HCT116 (cell line): ENCODE measurements around the gene MRFAP1L1. TPM values are rescaled to one million over a fixed set of nuclear protein-coding genes. Genes with fewer than 3 reads are reported as not detected.

Experiments
- ATAC-seq: fragments of 200-7000 bp; cut with Tn5 transposase; 2 replicates; pipeline ENCODE4 v1.9.1; 2020; ENCODE audit warnings: mild to moderate bottlenecking, moderate library complexity
- Bru-seq: library from RNA; stranded (reverse); fragments of 400-500 nt; gene quantifications from one replicate; lab custom pipeline; 2021; lab: Mats Ljungman, UMichigan
- BruChase-seq, 2 experiments: library from RNA; stranded (reverse); fragments of 400-500 nt; gene quantifications; one replicate each; lab custom pipeline; 2021; lab: Mats Ljungman, UMichigan
- BruUV-seq: library from RNA; stranded (reverse); fragments of 400-500 nt; replicated peaks from 2 replicates; lab custom pipeline; 2021; lab: Mats Ljungman, UMichigan
- CTCF ChIA-PET: fragments of 300-600 bp; sonication (Branson Sonifier 250); formaldehyde crosslinking; loops from one replicate; lab custom pipeline; 2021; ENCODE audit warnings: antibody characterized with exemption; lab: Charles Lee
- POLR2A ChIA-PET: fragments of 300-600, 350-600 bp; sonication (Branson Sonifier 250); formaldehyde crosslinking; loops from one replicate; lab custom pipeline; 2021; ENCODE audit warnings: antibody characterized with exemption; lab: Charles Lee
- RAD21 ChIA-PET, 2 experiments: fragments of 300-600 bp; sonication (Branson Sonifier 250); formaldehyde crosslinking; loops; one replicate each; lab custom pipeline; 2023; ENCODE audit warnings: low total read pairs in 2 of 2; ENCODE audit not compliant: uncharacterized antibody in 2 of 2, unreplicated experiment in 2 of 2, low non-redundant PET in 1 of 2; lab: Charles Lee
- DNase-seq: peaks from one replicate; pipeline ENCODE4 v3.0.0-alpha.2; 2010; ENCODE audit warnings: low read depth, low spot score
- H2AFZ ChIP-seq: fragments of 200-600 bp; shearing (Covaris generic), sonication (generic); 2 replicates; pipeline ENCODE4 v1.6.1; 2017; ENCODE audit warnings: low read depth, mixed run types, mixed read lengths, antibody characterized with exemption, low read length; ENCODE audit not compliant: poor library complexity, severe bottlenecking
- H3K27ac ChIP-seq: 2 replicates; pipeline ENCODE4 v1.5.1; 2012; ENCODE audit warnings: low read depth, low read length
- H3K27me3 ChIP-seq: fragments of 200-600 bp; sonication (generic); 2 replicates; pipeline ENCODE4 v1.6.1; 2016; ENCODE audit warnings: mixed run types, low read length, mixed read lengths; ENCODE audit not compliant: insufficient read depth
- H3K36me3 ChIP-seq, 2 experiments: fragments of 200-500 bp in 1 of 2; fragments of 200-600 bp in 1 of 2; sonication (Bioruptor generic) in 1 of 2; sonication (generic) in 1 of 2; 2 replicates each; pipeline versions ENCODE4 v1.5.1 to v1.6.1; 2014 to 2016; ENCODE audit warnings: low read length in 2 of 2, inconsistent platforms in 1 of 2, mixed read lengths in 1 of 2, mixed run types in 1 of 2; ENCODE audit not compliant: insufficient read depth in 2 of 2, control insufficient read depth in 1 of 2
- H3K4me1 ChIP-seq, 2 experiments: fragments of 200-600 bp in 1 of 2; sonication (generic) in 1 of 2; 2 replicates each; pipeline versions ENCODE4 v1.5.1 to v1.6.1; 2012 to 2017; ENCODE audit warnings: low read length in 2 of 2, inconsistent platforms in 1 of 2, mild to moderate bottlenecking in 1 of 2, mixed read lengths in 1 of 2, mixed run types in 1 of 2, moderate library complexity in 1 of 2; ENCODE audit not compliant: insufficient read depth in 2 of 2, control insufficient read depth in 1 of 2
- H3K4me2 ChIP-seq: fragments of 200-600 bp; sonication (generic); 2 replicates; pipeline ENCODE4 v1.6.1; 2017; ENCODE audit warnings: mixed run types, low read length, mixed read lengths
- H3K4me3 ChIP-seq, 2 experiments: fragments of 200-600 bp in 1 of 2; sonication (generic) in 1 of 2; replicated peaks in 1 of 2; 2 replicates each; pipeline ENCODE4 v1.5.1; 2011 to 2016; ENCODE audit warnings: low read length in 2 of 2, control low read depth in 1 of 2, low read depth in 1 of 2, mild to moderate bottlenecking in 1 of 2, mixed read lengths in 1 of 2, mixed run types in 1 of 2
- H3K79me2 ChIP-seq: fragments of 200-600 bp; sonication (generic); 2 replicates; pipeline ENCODE4 v1.6.1; 2017; ENCODE audit warnings: mild to moderate bottlenecking, mixed run types, low read length, moderate library complexity, mixed read lengths; ENCODE audit not compliant: insufficient read depth
- H3K9ac ChIP-seq: fragments of 200-600 bp; sonication (generic); 2 replicates; pipeline ENCODE4 v1.6.1; 2016; ENCODE audit warnings: low read length, mixed read lengths
- H3K9me2 ChIP-seq: fragments of 200-600 bp; sonication (generic), shearing (Covaris generic); 2 replicates; pipeline ENCODE4 v1.6.1; 2017; ENCODE audit warnings: mixed run types, mild to moderate bottlenecking, moderate library complexity; ENCODE audit not compliant: insufficient read depth
- H3K9me3 ChIP-seq, 2 experiments: fragments of 200-500 bp in 1 of 2; fragments of 200-600 bp in 1 of 2; sonication (Bioruptor generic) in 1 of 2; sonication (generic) in 1 of 2; 2 replicates each; pipeline ENCODE4 v1.6.1; 2014 to 2017; ENCODE audit warnings: low read length in 2 of 2, mixed read lengths in 2 of 2, inconsistent platforms in 1 of 2, low read depth in 1 of 2, mild to moderate bottlenecking in 1 of 2, mixed run types in 1 of 2, moderate library complexity in 1 of 2; ENCODE audit not compliant: control insufficient read depth in 1 of 2, insufficient read depth in 1 of 2
- H4K20me1 ChIP-seq: fragments of 200-600 bp; sonication (generic), shearing (Covaris generic); 2 replicates; pipeline ENCODE4 v1.6.1; 2017; ENCODE audit warnings: mixed run types, mild to moderate bottlenecking, moderate library complexity; ENCODE audit not compliant: insufficient read depth
- CEBPB ChIP-seq: IDR thresholded peaks from 2 replicates; pipeline ENCODE4 v1.6.1; 2012; ENCODE audit warnings: low read depth
- CTCF ChIP-seq, 3 experiments: fragments of 200-600 bp in 1 of 3; sonication (generic) in 1 of 3; IDR thresholded peaks in 2 of 3; conservative IDR thresholded peaks in 1 of 3; 2 replicates each; pipeline ENCODE4 v1.5.1; 2012 to 2017; ENCODE audit warnings: low read depth in 2 of 3, low read length in 2 of 3, antibody characterized with exemption in 1 of 3, borderline replicate concordance in 1 of 3, control low read depth in 1 of 3, mild to moderate bottlenecking in 1 of 3, mixed read lengths in 1 of 3, mixed run types in 1 of 3, moderate library complexity in 1 of 3; ENCODE audit not compliant: insufficient read depth in 1 of 3
- ELF1 ChIP-seq: IDR thresholded peaks from 2 replicates; pipeline ENCODE4 v1.6.1; 2012; ENCODE audit warnings: low read depth, borderline replicate concordance
- MAX ChIP-seq: IDR thresholded peaks from 2 replicates; pipeline ENCODE4 v1.6.1; 2012
- POLR2A ChIP-seq: IDR thresholded peaks from 2 replicates; pipeline ENCODE4 v1.7.0; 2011; ENCODE audit warnings: borderline replicate concordance; ENCODE audit not compliant: insufficient read depth, insufficient read length; ENCODE audit errors: extremely low read depth
- POLR2AphosphoS5 ChIP-seq: IDR thresholded peaks from 2 replicates; pipeline ENCODE4 v1.6.1; 2011; ENCODE audit warnings: mild to moderate bottlenecking, low read depth, low read length, moderate library complexity
- REST ChIP-seq: IDR thresholded peaks from 2 replicates; pipeline ENCODE4 v1.6.1; 2012; ENCODE audit warnings: low read depth
- SIN3A ChIP-seq: IDR thresholded peaks from 2 replicates; pipeline ENCODE4 v1.6.1; 2012; ENCODE audit warnings: low read depth
- SP1 ChIP-seq: IDR thresholded peaks from 2 replicates; pipeline ENCODE4 v1.6.1; 2012; ENCODE audit warnings: low read depth
- SRF ChIP-seq: IDR thresholded peaks from 2 replicates; pipeline ENCODE4 v1.6.1; 2012; ENCODE audit warnings: low read depth
- TCF7L2 ChIP-seq: IDR thresholded peaks from 2 replicates; pipeline ENCODE4 v1.7.0; 2011; ENCODE audit warnings: borderline replicate concordance, inconsistent platforms; ENCODE audit not compliant: insufficient read depth, insufficient read length; ENCODE audit errors: extremely low read depth
- YY1 ChIP-seq: IDR thresholded peaks from 2 replicates; pipeline ENCODE4 v1.6.1; 2011; ENCODE audit warnings: low read length, low read depth, moderate library complexity, mild to moderate bottlenecking; ENCODE audit not compliant: insufficient replicate concordance; ENCODE audit errors: extremely low read depth
- ZFX ChIP-seq: fragments of 450-650 bp; IDR thresholded peaks from 2 replicates; pipeline ENCODE4 v1.6.1; 2017
- ZNF274 ChIP-seq: fragments of 200-500 bp; sonication (Bioruptor generic); IDR thresholded peaks from 2 replicates; pipeline ENCODE4 v1.6.1; 2014; ENCODE audit warnings: mild to moderate bottlenecking, low read depth, low read length, inconsistent platforms
- intact Hi-C: fragments of 100-400 bp; cut with micrococcal nuclease; formaldehyde crosslinking; loops from 2 replicates; pipeline ENCODE4 v1.10.0; 2022
- long read RNA-seq: library from polyadenylated mRNA; unstranded; transcript quantifications from one replicate; pipeline ENCODE4 v2.0.0, GENCODE V29; 2021; ENCODE audit not compliant: unreplicated experiment
- polyA plus RNA-seq: library from polyadenylated mRNA; unstranded; fragments of >200 nt; gene quantifications from 2 replicates; pipeline ENCODE4 v1.2.1, GENCODE V29; 2012; ENCODE audit warnings: missing spikeins
- total RNA-seq: library from RNA; stranded (reverse); gene quantifications from one replicate; pipeline ENCODE4 v1.2.1, GENCODE V29; 2021; ENCODE audit not compliant: unreplicated experiment

MRFAP1L1 gene
- total RNA-seq (43.0 TPM), Bru-seq, nascent RNA (percentile 98 among the genes with signal in this experiment), BruChase-seq, experiment 1, labeled RNA remaining after a 6-hour chase (percentile 97 among the genes with signal in this experiment), BruChase-seq, experiment 2, labeled RNA remaining after a 2-hour chase (percentile 100 among the genes with signal in this experiment)
- 31.9 and 39.3 TPM in 2 replicates for polyA plus RNA-seq
- long read RNA-seq, transcript MRFAP1L1-201 (2 exons, 1,593 nt) = major isoform, 51 of 67 reads
- long read RNA-seq, transcript MRFAP1L1-202 (1 exons, 2,127 nt) = minor isoform, 7 of 67 reads
- long read RNA-seq, partial matches to known transcripts = 0 of 67 reads
- long read RNA-seq, other reads (novel, unspliced or antisense) = 9 of 67 reads

GRCh38 chr4:6709230-6710114, at the start of gene MRFAP1L1:
Gene MRFAP1L1, minus strand, starts transcription at chr4:6709865. Its CDS starts 236 bp downstream, at chr4:6709629.
- no peaks in the 10 kb centered on the region for H3K27me3 ChIP-seq
- POLR2A ChIA-PET = interaction anchor here (0.6 to 2.1 kb wide), 5 partner anchors 8 to 200 kb away, joined by 3 to 7 read pairs (median 3); a partner anchor contains a TSS
- intact Hi-C loops = loop anchor here (2.0 kb wide), 1 partner anchor 35 kb away; a partner anchor contains a TSS
- H3K36me3 ChIP-seq = peaks cover 3 to 14% of the 10 kb centered on the region in 2 experiments; a peak in 3 of 4 replicates
- no peaks in the 10 kb centered on the region for H3K9me2 ChIP-seq
- H3K9ac ChIP-seq = peak within 1 kb of the TSS; percentile 78
- peak within 1 kb of the TSS; percentile 98 for H2AFZ ChIP-seq
- H3K4me3 ChIP-seq = peak within 1 kb of the TSS; percentile 88 to 89
- ATAC-seq (peak; percentile 80), DNase-seq (peak; percentile 95)
- H3K9me3 ChIP-seq = no peaks in the 10 kb centered on the region
- CTCF ChIA-PET = interaction anchor here (0.9 to 1.1 kb wide), 3 partner anchors 8 to 378 kb away, joined by 3 to 4 read pairs (median 4); no protein-coding TSS in a partner anchor
- H3K79me2 ChIP-seq = peaks cover 48% of the 10 kb centered on the region
- H3K4me1 ChIP-seq = peaks cover 11 to 25% of the 10 kb centered on the region in 2 experiments
- RAD21 ChIA-PET = no interaction called here
- TSS peak; percentile 84 for BruUV-seq
- no peaks in the 10 kb centered on the region for H4K20me1 ChIP-seq
- peak within 1 kb of the TSS; percentile 78 for H3K27ac ChIP-seq
- peak within 1 kb of the TSS; percentile 94 for H3K4me2 ChIP-seq
- TF ChIP-seq ZFX = peak; percentile 65; the same call in 1 of the 2 replicates
- TF ChIP-seq SIN3A = peak; percentile 81
- TF ChIP-seq MAX = peak; percentile 68
- no peak for TF ChIP-seq ELF1
- TF ChIP-seq YY1 = peak; percentile 94
- no peak for TF ChIP-seq CEBPB
- TF ChIP-seq ZNF274 = no peak
- TF ChIP-seq REST = no peak
- peak; percentile 92 for TF ChIP-seq POLR2AphosphoS5
- TF ChIP-seq TCF7L2 = no peak
- no peak for TF ChIP-seq SRF
- TF ChIP-seq SP1 = peak; percentile 29; the same call in 1 of the 2 replicates
- TF ChIP-seq CTCF (IDR thresholded peaks at IDR 0.05 in 2 of 3, conservative IDR thresholded peaks at IDR 0.05 in 1 of 3; ENCODE audit: borderline replicate concordance in 1 of 3, insufficient read depth in 1 of 3, low read depth in 2 of 3, low read length in 2 of 3) = no peak
- TF ChIP-seq POLR2A = peak; percentile 81
